NCI-H2196 (cell line): ENCODE results near the gene SHROOM3.
"Not testable (repeated sequence)": the region's sequence is repeated elsewhere in the genome, so short reads cannot be mapped to it uniquely, and the experiment has no call there.

Source experiments
- DNase-seq: peaks from one replicate; lab custom pipeline; 2025; ENCODE audit not compliant: unreplicated experiment; lab: John Stamatoyannopoulos, UW

SHROOM3 gene

DNA sequence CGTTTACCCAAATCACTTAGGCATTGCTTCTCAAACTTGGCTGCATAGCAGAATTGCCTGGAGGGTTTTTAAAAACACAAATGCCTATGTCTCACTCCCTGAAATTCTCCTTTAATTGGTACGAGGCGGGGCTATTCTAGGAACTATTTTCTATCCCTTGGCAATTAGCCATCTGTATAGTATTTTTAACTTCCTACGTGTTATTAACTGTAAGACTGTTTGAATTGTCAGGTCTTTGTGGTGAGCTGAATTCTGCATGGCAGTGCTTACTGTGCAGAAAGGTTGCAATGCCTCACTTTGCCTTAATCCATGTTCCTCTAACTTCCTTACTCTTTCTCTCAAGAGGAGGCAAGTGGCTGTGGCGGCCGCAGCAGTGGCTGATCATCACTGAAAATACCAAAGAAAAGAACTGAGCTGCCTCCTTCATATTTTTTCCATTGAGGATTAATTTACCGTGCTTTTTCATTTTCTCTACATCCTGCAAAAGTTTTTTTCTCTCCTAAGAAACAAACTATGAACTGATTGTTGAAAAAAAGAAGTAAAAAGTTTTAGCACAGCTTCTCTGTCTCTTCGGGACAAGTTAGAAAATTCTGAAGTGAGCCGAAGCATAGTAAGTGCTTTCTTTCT lies at the start of gene SHROOM3:
SHROOM3 (plus strand) TSS at position 329 of the 627 bp plus-strand sequence. CDS start 824 bp downstream, outside the sequence.
- DNase-seq = no peak

DNA sequence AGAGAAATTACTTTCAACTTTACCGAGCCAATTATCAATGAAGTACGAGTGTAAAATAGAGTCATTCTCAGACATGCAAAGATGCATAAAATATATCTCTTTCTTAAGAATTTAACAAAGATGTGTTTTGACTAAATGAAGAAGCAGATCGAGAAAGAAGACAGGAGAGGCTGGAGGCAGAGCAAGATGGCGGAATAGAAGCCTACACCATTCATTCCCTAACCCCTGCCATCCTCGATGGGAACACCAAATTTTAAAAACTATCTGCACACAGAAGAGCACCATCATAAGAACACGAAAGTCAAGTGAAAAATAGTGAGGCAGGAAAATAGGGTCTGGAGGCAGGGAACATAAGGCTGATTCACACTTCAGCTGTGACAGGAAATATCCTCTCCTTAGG lies 49.1 kb upstream of the SHROOM3 start:
- DNase-seq = no peak

DNA sequence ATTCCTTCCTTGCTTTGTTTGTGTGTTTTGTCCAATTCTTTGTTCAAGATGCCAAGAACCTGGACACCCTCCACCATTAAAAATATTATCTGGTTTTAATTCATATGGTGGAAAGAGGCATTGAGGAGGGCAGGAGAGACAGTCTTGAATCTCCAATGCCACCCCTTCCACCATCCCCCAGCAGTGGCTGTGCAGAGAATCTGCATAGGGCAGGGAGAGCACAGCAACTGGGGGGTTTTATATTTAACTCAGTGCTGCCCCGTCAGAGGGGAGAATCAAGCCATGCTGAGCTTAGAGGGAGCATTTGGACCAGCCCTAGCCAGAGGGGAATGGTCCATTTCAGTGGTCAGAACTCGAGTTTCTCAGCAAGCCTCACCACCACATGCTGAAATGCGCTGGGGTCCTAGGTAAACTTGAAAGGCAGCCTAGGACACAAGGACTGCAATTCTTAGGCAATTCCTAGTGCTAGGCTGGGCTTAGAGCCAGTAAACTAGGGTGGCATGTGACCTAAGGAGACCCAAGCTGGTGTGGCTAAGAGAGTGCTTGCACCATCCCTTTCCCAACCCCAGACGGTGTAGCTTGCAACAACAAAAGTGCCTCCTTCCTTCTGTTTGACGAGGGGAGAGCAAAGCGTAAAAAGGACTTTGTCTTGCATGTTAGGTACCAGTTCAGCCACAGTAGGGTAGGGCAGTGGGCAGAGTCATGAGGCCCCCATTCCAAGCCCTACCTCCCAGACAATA lies 48.3 kb upstream of the SHROOM3 start:
- DNase-seq = no peak

DNA sequence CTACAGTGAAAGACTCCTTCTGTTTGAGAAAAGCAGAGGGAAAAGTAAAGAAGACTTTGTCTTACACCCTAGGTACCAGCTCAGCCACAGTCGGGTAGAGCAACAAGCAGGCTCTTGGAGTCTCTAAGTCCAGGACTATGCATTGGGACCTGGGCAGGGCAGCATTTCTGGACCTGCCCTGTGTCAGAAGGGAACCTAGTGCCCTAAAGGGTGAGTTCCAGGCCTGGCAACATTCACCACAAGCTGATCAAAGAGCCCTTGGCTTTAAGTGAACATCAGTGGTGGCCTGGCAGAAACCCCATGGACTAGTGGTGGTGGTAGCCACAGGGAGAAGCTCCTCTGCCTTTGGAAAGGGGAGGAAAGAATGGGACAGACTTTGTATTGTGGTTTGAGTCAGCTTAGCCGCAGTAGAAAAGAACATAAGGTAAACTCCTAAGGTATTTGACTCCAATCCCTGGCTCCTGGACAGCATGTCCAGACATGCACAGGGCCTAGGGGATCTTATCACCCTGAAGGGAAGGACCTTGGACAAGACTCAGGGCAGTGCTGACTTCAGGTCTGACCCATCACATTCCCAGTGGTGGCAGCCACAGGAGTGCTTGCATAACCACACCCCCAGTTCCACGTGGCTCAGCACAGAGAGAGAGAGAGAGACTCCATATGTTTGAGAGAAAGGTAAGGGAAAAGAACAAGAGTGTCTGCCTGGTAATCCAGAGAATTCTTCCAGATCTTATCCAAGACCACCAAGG lies 46.7 kb upstream of the SHROOM3 start:
- no peak for DNase-seq

DNA sequence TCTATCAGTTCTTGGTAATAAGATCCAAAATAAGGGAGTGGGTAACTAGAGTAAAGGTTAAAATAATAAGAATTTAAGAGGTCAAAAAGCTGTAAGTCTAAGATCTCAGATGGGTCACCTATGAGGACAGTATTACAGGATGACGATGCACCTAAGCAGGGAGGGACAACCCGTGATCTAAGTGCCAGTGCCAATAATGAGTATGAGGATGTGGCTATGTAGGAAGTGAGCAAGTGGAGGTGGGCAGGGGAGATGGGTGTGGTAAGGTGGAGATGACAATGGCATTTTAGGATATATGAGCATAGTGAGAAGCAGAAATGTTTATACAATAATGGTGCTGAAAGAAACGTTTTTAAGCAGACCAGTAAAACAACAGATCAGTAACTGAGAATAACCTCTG lies 33.4 kb upstream of the SHROOM3 start:
- no peak for DNase-seq

DNA sequence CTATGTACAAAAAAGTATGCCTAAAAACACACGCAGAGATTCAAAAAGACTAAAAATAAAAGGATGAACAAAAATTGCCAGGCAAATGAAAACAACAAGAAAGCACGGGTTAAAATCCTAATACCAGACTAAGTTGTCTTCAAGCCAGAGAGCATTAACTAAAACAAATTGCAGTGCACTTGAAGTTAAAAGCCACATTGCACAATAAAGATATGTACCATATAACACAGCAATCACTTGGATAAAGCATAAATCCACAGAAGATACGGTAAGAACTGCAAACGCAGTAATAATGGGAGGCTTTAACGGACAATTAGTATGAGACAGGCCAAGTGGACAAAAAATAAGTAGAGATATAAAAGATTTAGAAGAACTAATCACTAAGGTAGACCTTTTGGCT lies 28.9 kb upstream of the SHROOM3 start:
- DNase-seq = no peak

DNA sequence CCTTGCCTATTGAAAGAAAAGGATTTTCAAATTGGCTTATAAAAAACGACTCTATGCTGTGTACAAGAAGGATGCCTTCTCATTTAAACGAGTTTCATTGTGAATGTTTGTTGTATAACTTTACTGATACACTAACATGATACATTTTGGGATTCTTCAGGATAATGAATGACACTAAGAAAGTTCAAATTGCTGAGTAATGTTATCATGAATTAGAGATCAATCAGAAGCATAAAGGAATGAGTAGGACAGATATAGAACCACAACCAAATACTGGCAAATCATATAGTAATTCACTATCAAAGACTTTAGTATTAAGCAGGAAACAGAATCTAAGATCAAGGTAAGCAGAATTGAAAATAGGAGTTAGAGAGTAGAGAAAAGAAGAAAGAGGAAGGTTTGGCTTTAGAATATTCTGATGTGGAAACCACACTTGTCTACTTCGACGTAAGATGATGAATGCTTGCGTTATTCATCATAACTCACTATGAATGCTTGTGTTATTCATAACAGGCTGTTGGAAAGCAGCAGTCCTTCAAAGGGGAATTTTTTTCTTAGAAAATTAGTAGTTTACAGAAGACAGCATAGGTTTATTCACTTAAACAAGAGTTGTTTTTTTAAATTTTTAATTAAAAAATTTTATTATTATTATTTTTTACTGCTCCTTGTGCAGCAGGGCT lies 27.4 kb upstream of the SHROOM3 start:
- DNase-seq = no peak

DNA sequence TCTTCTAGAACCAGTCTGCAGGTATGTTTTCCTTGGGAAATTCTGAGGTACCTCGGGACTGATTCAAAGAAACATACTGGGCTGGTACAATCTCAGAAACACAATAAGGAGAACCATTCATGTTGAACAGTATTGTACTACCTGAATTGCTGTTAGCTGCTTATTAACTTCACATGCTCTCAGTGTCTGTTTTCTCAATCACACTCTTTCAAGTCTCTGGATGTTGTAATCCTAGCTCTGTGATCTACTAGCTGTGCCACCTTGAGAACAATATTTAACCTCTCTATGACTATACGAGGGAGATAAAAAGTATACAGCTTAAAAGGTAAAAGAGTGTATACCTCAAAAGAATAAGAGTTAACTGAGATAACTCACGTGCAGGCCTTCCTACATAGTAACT lies 24.4 kb upstream of the SHROOM3 start:
- no peak for DNase-seq

DNA sequence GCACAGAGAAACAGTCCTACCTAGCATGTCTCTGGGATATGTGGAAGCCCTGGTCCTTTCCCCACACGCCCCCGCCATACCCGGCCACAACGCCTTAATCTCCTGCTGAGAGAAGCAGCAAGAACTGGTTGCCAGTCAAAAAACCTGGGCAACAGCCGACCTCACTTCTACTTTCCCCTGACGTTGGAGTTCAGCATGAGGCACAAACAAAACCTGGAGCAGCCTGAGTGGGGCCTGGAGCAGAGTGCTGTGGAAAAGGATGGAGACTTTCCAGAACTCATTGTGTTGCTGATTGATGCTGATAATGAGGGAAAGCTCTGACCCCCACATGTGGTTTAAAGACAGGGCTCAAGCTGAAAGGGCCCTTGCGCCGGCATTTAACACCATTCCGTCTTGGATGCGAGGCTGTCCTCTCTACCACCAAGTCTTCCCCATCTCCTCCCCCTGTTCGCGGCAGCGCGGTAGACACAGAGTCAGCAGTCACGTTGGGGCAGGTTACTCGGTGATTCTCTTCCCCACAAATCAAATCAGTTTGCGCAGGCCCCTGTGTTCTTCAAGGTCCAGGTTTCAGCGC lies 14.8 kb upstream of the SHROOM3 start:
- DNase-seq = no peak

DNA sequence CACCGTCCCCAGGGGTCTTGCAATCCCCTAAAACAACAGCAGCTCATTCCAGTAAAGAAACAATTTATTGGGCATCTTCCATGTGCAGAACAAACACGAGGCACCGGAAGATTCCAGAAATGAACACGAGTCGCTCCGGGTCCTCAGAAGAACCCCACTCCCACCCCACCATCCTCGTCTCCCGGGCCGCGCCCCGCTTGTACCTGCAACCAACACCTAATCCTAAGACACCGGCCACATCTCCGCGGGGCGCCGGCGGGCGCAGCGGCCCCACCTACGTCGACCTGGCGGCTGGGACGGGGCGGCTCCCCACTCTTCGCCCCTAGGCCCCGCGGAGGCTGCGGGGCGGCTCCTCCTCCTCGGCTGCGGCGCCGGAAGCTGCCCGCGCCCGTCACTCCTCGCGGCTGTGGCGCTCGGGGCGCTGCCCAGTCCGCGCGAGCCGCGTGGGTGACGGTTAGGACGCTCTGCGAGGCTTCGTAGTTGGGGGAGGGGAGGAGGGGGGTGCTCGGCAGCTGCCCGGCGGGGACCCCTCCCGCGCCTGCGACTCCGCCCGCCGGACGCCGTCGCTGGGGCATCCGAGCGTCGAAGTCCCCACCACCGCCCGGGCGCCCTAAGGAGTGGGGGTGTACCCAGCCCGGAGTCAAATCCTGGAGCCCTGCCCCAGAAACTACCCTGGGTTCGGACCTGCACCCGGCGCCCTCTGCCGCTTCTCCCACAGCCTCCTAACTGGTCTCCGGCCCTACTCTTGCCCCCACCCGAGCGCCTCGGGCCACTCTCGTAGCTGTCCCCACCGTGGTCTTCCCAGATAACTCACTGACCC lies 14.1 kb upstream of the SHROOM3 start, which contains the start of gene CCDC158:
CCDC158 (minus strand) TSS at position 380 of the 820 bp plus-strand sequence. CDS start 17,934 bp downstream, outside the sequence.
- no peak for DNase-seq

DNA sequence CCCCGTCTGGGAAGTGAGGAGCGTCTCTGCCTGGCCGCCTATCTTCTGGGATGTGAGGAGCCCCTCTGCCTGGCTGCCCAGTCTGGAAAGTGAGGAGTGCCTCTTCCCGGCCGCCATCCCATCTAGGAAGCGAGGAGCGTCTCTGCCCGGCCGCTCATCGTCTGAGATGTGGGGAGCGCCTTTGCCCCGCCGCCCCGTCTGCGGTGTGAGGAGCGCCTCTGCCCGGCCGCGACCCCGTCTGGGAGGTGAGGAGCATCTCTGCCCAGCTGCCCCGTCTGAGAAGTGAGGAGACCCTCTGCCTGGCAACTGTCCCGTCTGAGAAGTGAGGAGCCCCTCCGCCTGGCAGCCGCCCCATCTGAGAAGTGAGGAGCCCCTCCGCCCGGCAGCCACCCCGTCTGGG lies 11.9 kb upstream of the SHROOM3 start:
- DNase-seq = not testable (repeated sequence)

DNA sequence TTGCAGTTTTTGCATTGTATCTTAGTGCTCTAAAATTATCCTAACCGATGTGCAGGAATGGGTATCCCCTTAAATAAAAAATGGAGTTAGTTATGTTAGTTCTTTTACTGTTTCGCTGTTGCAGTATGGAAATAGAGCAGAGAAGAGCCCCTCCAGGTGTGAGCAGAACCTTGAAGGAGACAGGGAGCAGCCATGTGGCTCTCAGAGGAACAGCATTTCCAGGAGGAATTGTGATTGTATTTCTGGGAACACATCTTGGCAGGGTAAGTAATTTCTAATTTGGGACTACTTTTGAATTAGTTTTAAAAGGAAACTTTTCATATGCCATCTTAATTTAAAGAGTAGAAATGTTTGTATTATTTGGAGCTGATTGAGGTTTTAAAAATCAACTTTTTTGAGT lies 8.8 kb upstream of the SHROOM3 start:
- DNase-seq = no peak

DNA sequence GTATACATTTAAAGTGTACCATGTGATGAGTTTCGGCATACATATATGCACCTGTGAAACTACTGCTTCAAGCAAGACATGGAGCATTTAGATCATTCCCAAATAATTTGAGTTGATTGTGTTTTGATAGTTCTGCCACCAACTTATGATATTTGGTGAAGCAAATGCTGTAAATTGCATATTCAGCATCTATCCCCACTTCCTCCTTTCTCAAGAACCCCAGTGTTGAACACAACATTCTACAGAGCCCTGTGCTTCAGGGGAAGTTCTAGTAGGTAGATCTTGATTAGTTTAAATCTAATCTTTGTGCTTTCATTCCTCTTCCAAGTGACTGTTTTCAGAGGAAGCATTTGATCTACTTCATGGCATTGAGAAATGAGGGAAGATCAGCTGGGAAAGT lies 5.4 kb upstream of the SHROOM3 start:
- no peak for DNase-seq

DNA sequence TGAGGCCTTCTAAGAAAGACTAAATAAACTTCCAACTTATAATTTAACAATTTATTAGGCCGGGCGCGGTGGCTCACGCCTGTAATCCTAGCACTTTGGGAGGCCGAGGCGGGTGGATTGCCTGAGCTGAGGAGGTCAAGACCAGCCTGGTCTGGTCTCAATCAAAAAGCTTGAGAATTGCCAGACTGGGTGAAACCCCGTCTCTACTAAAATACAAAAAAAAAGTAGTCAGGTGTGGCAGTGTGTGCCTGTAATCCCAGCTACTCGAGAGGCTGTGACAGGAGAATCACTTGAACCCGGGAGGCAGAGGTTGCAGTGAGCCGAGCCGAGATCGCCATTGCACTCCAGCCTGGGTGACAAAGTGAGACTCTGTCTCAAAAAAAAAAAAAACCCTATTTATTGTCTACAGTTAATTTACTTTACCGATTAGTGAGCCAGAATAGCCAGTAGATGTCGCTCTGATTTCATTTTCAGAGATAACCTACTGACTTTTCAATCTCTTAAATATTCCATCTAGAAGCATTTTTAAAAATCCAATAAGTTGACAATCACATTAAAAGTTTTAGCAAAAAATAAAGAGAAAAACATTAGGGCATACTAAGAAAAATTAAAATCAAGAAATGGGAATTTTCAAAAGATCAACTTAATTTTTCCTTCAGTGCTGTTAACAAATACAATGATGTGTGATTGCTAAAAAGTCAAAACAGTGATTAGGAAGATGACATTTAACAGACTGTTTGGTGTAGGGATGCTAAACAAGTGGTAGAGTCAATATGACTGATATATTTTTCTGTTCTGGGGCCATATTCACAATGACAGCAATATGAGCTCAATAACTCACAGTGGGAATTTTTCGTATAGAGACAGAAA lies 4.3 kb upstream of the SHROOM3 start:
- peak; percentile 30 for DNase-seq

DNA sequence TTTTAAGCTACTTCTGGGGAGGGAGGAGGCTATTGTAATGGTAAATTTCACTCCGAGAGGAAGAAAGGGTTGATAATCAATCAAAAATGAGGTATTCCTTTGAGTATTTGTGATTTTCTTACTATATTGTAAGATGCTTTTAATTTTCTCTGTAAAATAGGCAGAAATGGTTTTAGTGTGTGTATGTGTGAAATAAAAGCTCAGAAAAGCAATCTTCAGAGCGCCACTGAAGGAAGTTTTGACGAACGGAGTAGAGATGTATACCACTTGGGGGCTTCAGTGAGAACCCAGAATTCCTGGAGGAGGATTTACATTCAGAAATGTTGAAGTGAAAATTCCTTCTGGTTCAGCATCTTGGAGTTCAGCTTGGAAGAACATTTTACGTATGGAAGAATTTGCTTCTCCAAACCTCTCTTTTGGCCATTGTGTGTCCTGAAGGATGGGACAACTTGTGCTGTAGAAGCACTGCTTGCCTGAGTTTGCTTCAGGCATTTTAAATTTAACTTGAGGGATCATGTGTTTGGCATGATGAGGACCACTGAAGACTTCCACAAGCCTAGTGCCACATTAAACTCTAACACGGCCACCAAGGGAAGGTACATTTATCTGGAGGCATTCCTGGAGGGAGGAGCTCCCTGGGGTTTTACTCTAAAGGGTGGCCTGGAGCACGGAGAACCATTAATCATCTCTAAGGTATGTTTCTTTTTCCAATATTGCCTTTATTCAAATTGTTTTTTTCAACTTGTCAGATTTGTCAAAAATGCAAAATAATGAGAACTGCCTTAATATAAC lies 695 bp downstream of the SHROOM3 start:
- no peak for DNase-seq

DNA sequence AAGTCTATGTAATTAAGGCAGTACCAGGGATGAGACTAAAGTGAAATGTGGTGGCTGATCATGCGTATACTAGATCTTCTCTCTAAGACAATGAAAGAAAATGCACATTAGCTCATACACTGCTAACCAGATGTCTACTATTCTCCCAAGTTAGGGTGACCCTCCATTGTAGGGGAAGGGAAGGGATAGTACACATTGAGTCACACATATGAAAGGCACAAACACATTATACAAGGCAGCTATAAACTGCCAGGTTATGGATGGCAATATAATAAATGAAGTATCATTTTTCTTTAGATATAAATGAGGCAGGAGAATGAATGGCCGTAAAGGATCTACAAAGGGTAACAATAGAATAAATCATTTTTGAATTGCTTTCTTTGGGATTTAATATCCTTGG lies 4.5 kb downstream of the SHROOM3 start:
- DNase-seq = no peak

DNA sequence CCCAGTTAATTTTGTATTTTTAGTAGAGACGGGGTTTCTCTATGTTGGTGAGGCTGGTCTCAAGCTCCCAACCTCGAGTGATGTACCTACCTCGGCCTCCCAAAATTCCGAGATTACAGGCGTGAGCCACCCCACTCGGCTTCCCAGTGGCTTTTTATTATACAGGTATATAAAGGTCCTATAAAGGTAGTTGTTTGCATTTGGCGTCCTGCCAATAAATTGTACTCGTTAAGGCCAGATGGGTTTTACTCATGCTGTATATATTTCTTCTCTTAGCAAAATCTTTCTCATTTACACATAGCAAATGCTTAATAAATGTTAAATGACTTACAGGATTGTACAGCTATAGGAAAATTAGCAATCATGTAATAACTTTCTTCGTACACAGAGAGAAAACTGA lies 6.9 kb downstream of the SHROOM3 start:
- DNase-seq = no peak

DNA sequence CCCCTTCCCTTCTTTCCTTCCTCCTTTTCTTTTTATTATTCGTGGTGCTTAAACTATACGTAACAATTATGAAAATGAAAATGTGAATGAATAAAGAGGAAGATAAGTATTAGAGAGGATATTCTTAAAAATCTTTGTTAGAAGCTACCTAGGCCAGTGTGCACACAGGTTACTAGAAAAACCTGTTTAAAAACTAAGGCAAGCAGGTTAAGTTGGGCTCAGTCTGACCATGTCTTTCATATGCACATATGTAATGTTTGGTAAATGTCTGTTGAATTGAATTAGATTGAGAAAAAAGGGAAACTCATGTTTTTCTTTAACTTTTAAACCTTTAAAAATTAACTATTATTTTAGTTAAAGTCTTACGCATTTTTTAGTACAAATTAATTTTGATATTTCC lies 7.8 kb downstream of the SHROOM3 start:
- DNase-seq = no peak
